OCI-LY1 (cell line): ENCODE measurements around the gene SEMA4B.
"Not testable (repeated sequence)": the region's sequence is repeated elsewhere in the genome, so short reads cannot be mapped to it uniquely, and the experiment has no call there.

Experiments
- H2AFZ ChIP-seq: fragments of 200-600 bp; sonication (generic), shearing (Covaris generic); 2 replicates; pipeline ENCODE4 v1.6.0; 2014; ENCODE audit warnings: antibody characterized with exemption, mild to moderate bottlenecking, low read length
- H3F3A ChIP-seq: fragments of 200-600 bp; sonication (generic), shearing (Covaris generic); 2 replicates; pipeline ENCODE4 v1.6.0; 2014; ENCODE audit warnings: mild to moderate bottlenecking, antibody characterized with exemption, low read length, moderate library complexity; ENCODE audit not compliant: insufficient read depth
- H3K27ac ChIP-seq: fragments of 200-600 bp; sonication (generic); 2 replicates; pipeline ENCODE4 v1.5.1; 2014; ENCODE audit warnings: low read length, mixed run types, mild to moderate bottlenecking, low read depth; ENCODE audit not compliant: poor library complexity, severe bottlenecking
- H3K27me3 ChIP-seq: fragments of 200-600 bp; sonication (generic); 2 replicates; pipeline ENCODE4 v1.6.0; 2014; ENCODE audit warnings: antibody characterized with exemption, mild to moderate bottlenecking, low read length, moderate library complexity; ENCODE audit not compliant: insufficient read depth
- H3K36me3 ChIP-seq: fragments of 200-600 bp; sonication (generic); 2 replicates; pipeline ENCODE4 v1.6.1; 2014; ENCODE audit warnings: mild to moderate bottlenecking, antibody characterized with exemption, low read length, moderate library complexity, mixed read lengths; ENCODE audit not compliant: insufficient read depth
- H3K4me1 ChIP-seq: fragments of 200-600 bp; sonication (generic); 2 replicates; pipeline ENCODE4 v1.5.1; 2014; ENCODE audit warnings: mild to moderate bottlenecking, low read length, moderate library complexity; ENCODE audit not compliant: insufficient read depth, severe bottlenecking
- H3K4me2 ChIP-seq: fragments of 200-600 bp; sonication (generic), shearing (Covaris generic); 2 replicates; pipeline ENCODE4 v1.6.1; 2014; ENCODE audit warnings: low read length
- H3K4me3 ChIP-seq: fragments of 200-600 bp; sonication (generic); 2 replicates; pipeline ENCODE4 v1.5.1; 2014; ENCODE audit warnings: low read length, low read depth, mild to moderate bottlenecking, mixed read lengths; ENCODE audit not compliant: poor library complexity, severe bottlenecking
- H3K79me2 ChIP-seq: fragments of 200-600 bp; shearing (Covaris generic); 2 replicates; pipeline ENCODE4 v1.6.1; 2016; ENCODE audit warnings: mixed run types, low read length, mixed read lengths; ENCODE audit not compliant: insufficient read depth
- H3K9ac ChIP-seq: fragments of 200-600 bp; sonication (generic), shearing (Covaris generic); 2 replicates; pipeline ENCODE4 v1.6.1; 2014; ENCODE audit warnings: mild to moderate bottlenecking, low read length, mixed read lengths
- H3K9me2 ChIP-seq: fragments of 200-600 bp; sonication (generic), shearing (Covaris generic); 2 replicates; pipeline ENCODE4 v1.6.1; 2014; ENCODE audit warnings: low read depth, mild to moderate bottlenecking, low read length, mixed read lengths
- H3K9me3 ChIP-seq: fragments of 200-600 bp; shearing (Covaris generic); 2 replicates; pipeline ENCODE4 v1.6.1; 2014; ENCODE audit warnings: low read length, mixed read lengths
- H4K20me1 ChIP-seq: fragments of 200-600 bp; sonication (generic), shearing (Covaris generic); 2 replicates; pipeline ENCODE4 v1.6.0; 2016; ENCODE audit warnings: mild to moderate bottlenecking, low read length; ENCODE audit not compliant: insufficient read depth
- CTCF ChIP-seq: fragments of 200-600 bp; sonication (generic), shearing (Covaris generic); IDR thresholded peaks from 2 replicates; pipeline ENCODE4 v1.5.1; 2017; ENCODE audit warnings: mild to moderate bottlenecking, antibody characterized with exemption, low read length, moderate library complexity, mixed read lengths
- EZH2 ChIP-seq: fragments of 200-600 bp; sonication (generic), shearing (Covaris generic); IDR thresholded peaks from 2 replicates; pipeline ENCODE4 v1.8.0; 2017; ENCODE audit warnings: borderline replicate concordance, mixed run types, mild to moderate bottlenecking, antibody characterized with exemption, low read length, moderate library complexity, mixed read lengths

The SEMA4B gene

DNA sequence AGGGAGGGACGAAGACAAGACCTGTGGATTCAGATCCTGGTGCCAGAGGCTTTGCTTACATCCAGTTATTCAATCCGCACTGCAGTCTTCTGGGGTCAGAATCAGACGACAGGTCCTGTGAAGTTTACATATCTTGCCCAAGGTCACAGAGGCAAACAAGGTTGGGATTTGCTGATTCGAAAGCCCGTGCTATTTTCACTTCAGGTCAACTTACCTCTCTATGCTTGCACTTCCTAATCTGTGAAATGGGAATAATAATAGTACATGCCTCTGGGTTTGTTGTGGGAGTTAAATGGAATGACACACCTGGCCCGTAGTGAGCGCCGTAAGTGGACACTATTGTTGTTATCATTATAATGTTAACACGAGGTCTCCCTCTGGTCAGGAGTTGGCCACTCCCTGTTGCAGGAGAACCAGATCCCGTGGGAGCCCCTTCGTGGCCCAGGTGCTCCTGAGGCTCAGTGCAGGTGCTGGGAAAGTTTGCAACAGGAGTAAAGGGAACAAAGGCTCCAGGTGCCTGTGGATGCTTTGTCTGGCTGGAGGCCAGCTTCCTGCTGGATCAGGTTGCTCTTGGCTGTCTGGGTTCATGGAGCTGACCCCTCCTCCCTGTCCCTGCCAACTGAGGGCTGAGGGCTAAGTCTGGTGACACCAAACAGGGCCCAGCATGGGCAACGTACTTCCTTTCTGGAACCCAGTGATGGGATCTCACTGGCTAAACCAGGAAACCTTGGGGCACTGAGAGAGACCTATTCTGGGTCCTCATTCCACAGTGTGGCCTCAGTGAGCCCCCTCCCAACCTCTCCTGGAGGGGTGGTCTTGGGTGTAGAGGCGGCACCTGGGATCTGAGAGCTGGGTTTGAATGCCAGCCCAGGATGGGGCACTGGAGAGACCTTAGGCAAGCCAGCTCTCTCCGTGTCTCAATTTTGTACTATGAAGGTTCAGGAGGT lies 40.1 kb upstream of the SEMA4B start:
- no peak overlapping the region for H2AFZ ChIP-seq
- no peaks in the 10 kb centered on the region for H3K9me2 ChIP-seq
- H3K27ac ChIP-seq, result no peak overlapping the region
- no peaks in the 10 kb centered on the region for H4K20me1 ChIP-seq
- H3K27me3 ChIP-seq, result no peaks in the 10 kb centered on the region
- H3K79me2 ChIP-seq, result no peaks in the 10 kb centered on the region
- H3F3A ChIP-seq, result no peaks in the 10 kb centered on the region
- H3K4me1 ChIP-seq, result peaks cover 15% of the 10 kb centered on the region
- no peak overlapping the region for H3K9ac ChIP-seq
- H3K9me3 ChIP-seq, result no peaks in the 10 kb centered on the region
- TF ChIP-seq CTCF, result no peak
- no peak for TF ChIP-seq EZH2
- H3K4me2 ChIP-seq, result no peak overlapping the region
- no peak overlapping the region for H3K4me3 ChIP-seq
- no peaks in the 10 kb centered on the region for H3K36me3 ChIP-seq

- Histone ChIP-seq H3K36me3 (no peaks in the 10 kb centered on the region), H2AFZ (no peak overlapping the region), H3K27ac (no peak overlapping the region), H3K9me3 (no peaks in the 10 kb centered on the region), H3K4me2 (no peak overlapping the region), H3K4me3 (no peak overlapping the region), H3K4me1 (peaks cover 19% of the 10 kb centered on the region), H3K9me2 (no peaks in the 10 kb centered on the region), H3K27me3 (no peaks in the 10 kb centered on the region), H3F3A (no peaks in the 10 kb centered on the region), H3K79me2 (no peaks in the 10 kb centered on the region), H4K20me1 (no peaks in the 10 kb centered on the region), H3K9ac (no peak overlapping the region)
- TF ChIP-seq CTCF (no peak), EZH2 (no peak)
Measured at GRCh38 chr15:90161950-90162361, 39.2 kb upstream of the SEMA4B start.

GRCh38 chr15:90162956-90163355 lies 38.2 kb upstream of the SEMA4B start:
- TF ChIP-seq EZH2, result no peak
- no peak for TF ChIP-seq CTCF
- H3K4me1 ChIP-seq, result peaks cover 18% of the 10 kb centered on the region
- no peak overlapping the region for H2AFZ ChIP-seq
- H3F3A ChIP-seq, result no peaks in the 10 kb centered on the region
- no peaks in the 10 kb centered on the region for H3K79me2 ChIP-seq
- H3K9me2 ChIP-seq, result no peaks in the 10 kb centered on the region
- H3K4me2 ChIP-seq, result no peak overlapping the region
- H3K9me3 ChIP-seq, result no peaks in the 10 kb centered on the region
- no peaks in the 10 kb centered on the region for H3K36me3 ChIP-seq
- no peaks in the 10 kb centered on the region for H3K27me3 ChIP-seq
- no peak overlapping the region for H3K9ac ChIP-seq
- H3K27ac ChIP-seq, result no peak overlapping the region
- no peaks in the 10 kb centered on the region for H4K20me1 ChIP-seq
- no peak overlapping the region for H3K4me3 ChIP-seq

- not testable (repeated sequence) for H3K36me3 ChIP-seq, H2AFZ ChIP-seq, H3K79me2 ChIP-seq, H3K9ac ChIP-seq, H3K9me3 ChIP-seq, H3K27me3 ChIP-seq, H3K4me2 ChIP-seq, H3K4me3 ChIP-seq, H3K9me2 ChIP-seq, H3F3A ChIP-seq, H3K27ac ChIP-seq, H4K20me1 ChIP-seq
- peaks cover 14% of the 10 kb centered on the region for H3K4me1 ChIP-seq
Measured at GRCh38 chr15:90164239-90164638, 36.9 kb upstream of the SEMA4B start.
